Measurements from ENCODE around the gene SMPD2.

SMPD2 gene

GRCh38 chr6:109486068-109486467, 45.5 kb downstream of the SMPD2 start:
- no peak for DNase-seq

DNA sequence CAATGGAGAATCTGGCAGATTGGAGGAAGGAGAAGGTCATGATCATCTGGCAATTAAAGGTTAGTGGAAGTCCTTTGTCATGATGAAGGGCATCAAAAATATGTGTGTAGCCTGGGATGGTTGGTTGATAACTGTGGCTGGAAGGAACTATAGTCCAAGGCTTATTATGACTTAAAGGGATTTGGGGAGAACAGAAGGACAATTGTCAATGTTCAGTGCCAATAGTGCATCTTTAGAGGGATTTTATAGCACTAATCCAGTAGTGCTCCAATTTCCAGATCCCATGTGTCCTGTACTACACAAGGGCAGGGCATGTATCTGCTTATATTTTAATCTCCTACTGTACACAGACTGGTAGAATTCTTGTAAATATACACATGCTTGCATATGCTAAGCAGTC, 47.5 kb downstream of the SMPD2 start:
- no peak for DNase-seq

- DNase-seq = no peak
These were observed 50.2 kb downstream of the SMPD2 start for GRCh38 chr6:109490713-109491112.

GRCh38 chr6:109491207-109491938, 50.8 kb downstream of the SMPD2 start:
- peak in 1 of 5 donors; percentile 76 for DNase-seq

All from T-helper 1 cell (primary cell).